GM12878 (cell line): ENCODE results near the gene ARHGEF37. TPM values are rescaled to one million over a fixed set of nuclear protein-coding genes. Genes with fewer than 3 reads are reported as not detected.

Source experiments
- ATAC-seq: fragments of 200-7000 bp; cut with Tn5 transposase; 3 replicates; pipeline ENCODE4 v1.9.1; 2020; ENCODE audit warnings: mild to moderate bottlenecking, moderate library complexity
- BruUV-seq: library from RNA; stranded (reverse); fragments of 400-500 nt; replicated peaks from 2 replicates; lab custom pipeline; 2021; lab: Mats Ljungman, UMichigan
- CTCF ChIA-PET: fragments of 300-600 bp; sonication (Branson Sonifier 250); formaldehyde crosslinking; extraction: SDS; loops from one replicate; lab custom pipeline; 2021; ENCODE audit warnings: inconsistent platforms; lab: Yijun Ruan, JAX
- POLR2A ChIA-PET: fragments of 350-600 bp; formaldehyde crosslinking; extraction: SDS; loops from one replicate; lab custom pipeline; 2021; ENCODE audit warnings: inconsistent platforms; lab: Charles Lee
- RAD21 ChIA-PET: fragments of 300-600 bp; sonication (Branson Sonifier 250); formaldehyde crosslinking; loops from one replicate; lab custom pipeline; 2023; ENCODE audit warnings: antibody characterized with exemption; ENCODE audit not compliant: unreplicated experiment; lab: Charles Lee
- SMC1A ChIA-PET: fragments of 300-600 bp; sonication (Branson Sonifier 250); formaldehyde crosslinking; loops from one replicate; lab custom pipeline; 2023; ENCODE audit not compliant: unreplicated experiment, uncharacterized antibody; lab: Charles Lee
- DNase-seq: peaks from one replicate; pipeline ENCODE4 v3.0.0-alpha.2; 2011; ENCODE audit warnings: low read depth, low spot score
- FAIRE-seq: peaks from 3 replicates; lab custom pipeline; 2011; peaks lifted over from hg19 to GRCh38; lab: Jason Lieb, UNC
- H2AFZ ChIP-seq: 2 replicates; pipeline ENCODE4 v1.6.0; 2011; ENCODE audit warnings: low read depth, low read length, control low read depth; ENCODE audit not compliant: control insufficient read depth
- H3K27ac ChIP-seq: 2 replicates; pipeline ENCODE4 v1.5.1; 2011; ENCODE audit warnings: control low read depth; ENCODE audit not compliant: control insufficient read depth, insufficient read depth
- H3K27me3 ChIP-seq, 2 experiments: replicated peaks in 1 of 2; 2 replicates each; pipeline versions ENCODE4 v1.6.0 to v1.6.1; 2011; ENCODE audit warnings: low read length in 1 of 2; ENCODE audit not compliant: control insufficient read depth in 2 of 2, insufficient read depth in 2 of 2
- H3K36me3 ChIP-seq, 2 experiments: 2 replicates each; pipeline ENCODE4 v1.5.1; 2011; ENCODE audit warnings: low read length in 1 of 2; ENCODE audit not compliant: control insufficient read depth in 2 of 2, insufficient read depth in 2 of 2
- H3K4me1 ChIP-seq: 2 replicates; pipeline ENCODE4 v1.6.1; 2011; ENCODE audit warnings: mild to moderate bottlenecking, low read length, moderate library complexity, mixed read lengths; ENCODE audit not compliant: control insufficient read depth, insufficient read depth
- H3K4me2 ChIP-seq: 2 replicates; pipeline ENCODE4 v1.6.0; 2011; ENCODE audit warnings: control low read depth; ENCODE audit not compliant: control insufficient read depth, insufficient read depth
- H3K4me3 ChIP-seq: fragments of 200-600 bp; sonication (generic); 2 replicates; pipeline ENCODE4 v1.5.1; 2016
- H3K79me2 ChIP-seq: 2 replicates; pipeline ENCODE4 v1.6.0; 2011; ENCODE audit warnings: low read length; ENCODE audit not compliant: control insufficient read depth, insufficient read depth
- H3K9ac ChIP-seq: 2 replicates; pipeline ENCODE4 v1.8.0; 2011; ENCODE audit warnings: low read length, control low read depth, mixed read lengths; ENCODE audit not compliant: control insufficient read depth, insufficient read depth
- H3K9me3 ChIP-seq: replicated peaks from 3 replicates; pipeline ENCODE4 v1.5.1; 2011; ENCODE audit warnings: mild to moderate bottlenecking, low read length; ENCODE audit not compliant: control insufficient read depth, insufficient read depth
- H4K20me1 ChIP-seq: 2 replicates; pipeline ENCODE4 v1.6.0; 2011; ENCODE audit not compliant: control insufficient read depth, insufficient read depth
- ASH2L ChIP-seq: fragments of 300-600, 200-600 bp; sonication (generic); IDR thresholded peaks from 2 replicates; pipeline ENCODE4 v1.6.1; 2017; ENCODE audit warnings: low read depth, mild to moderate bottlenecking, borderline replicate concordance
- CEBPB ChIP-seq, 2 experiments: fragments of 150-350 bp in 1 of 2; IDR thresholded peaks; 2 replicates each; pipeline ENCODE4 v1.6.1; 2012 to 2014; ENCODE audit warnings: low read depth in 2 of 2, low read length in 2 of 2, borderline replicate concordance in 1 of 2, inconsistent platforms in 1 of 2
- CHD4 ChIP-seq: fragments of 200-600 bp; sonication (generic); IDR thresholded peaks from 2 replicates; pipeline ENCODE4 v1.6.1; 2016; ENCODE audit warnings: mild to moderate bottlenecking
- FOXK2 ChIP-seq: fragments of 450-650 bp; IDR thresholded peaks from 2 replicates; pipeline ENCODE4 v1.6.1; 2017; ENCODE audit warnings: mild to moderate bottlenecking, moderate library complexity
- FOXM1 ChIP-seq: IDR thresholded peaks from 2 replicates; pipeline ENCODE4 v1.6.1; 2012; ENCODE audit warnings: low read depth, mild to moderate bottlenecking, inconsistent platforms, low read length, moderate library complexity
- IKZF1 ChIP-seq: fragments of 450-650 bp; conservative IDR thresholded peaks from 2 replicates; pipeline ENCODE4 v1.6.1; 2017; ENCODE audit warnings: antibody characterized with exemption, mild to moderate bottlenecking
- NFYA ChIP-seq: IDR thresholded peaks from 2 replicates; pipeline ENCODE4 v1.6.1; 2011; ENCODE audit warnings: low read depth, mild to moderate bottlenecking, low read length, improper control_type of control experiment, borderline replicate concordance
- POLR2AphosphoS5 ChIP-seq: IDR thresholded peaks from 2 replicates; pipeline ENCODE4 v1.6.1; 2011; ENCODE audit warnings: mild to moderate bottlenecking, low read length, inconsistent platforms
- POU2F2 ChIP-seq: IDR thresholded peaks from 3 replicates; pipeline ENCODE4 v1.6.1; 2011; ENCODE audit warnings: low read depth, mild to moderate bottlenecking, low read length, borderline replicate concordance
- ZSCAN29 ChIP-seq: fragments of 450-650 bp; IDR thresholded peaks from 2 replicates; pipeline ENCODE4 v1.6.1; 2017; ENCODE audit warnings: mild to moderate bottlenecking, moderate library complexity
- WGBS: methylation state at CpG from one replicate; pipeline ENCODE4 v1.1.6; 2016; ENCODE audit warnings: low lambda C conversion rate; ENCODE audit not compliant: insufficient replicate concordance, insufficient coverage; ENCODE audit errors: missing lambda C conversion rate; 5-methylcytosine and 5-hydroxymethylcytosine counted together
- in situ Hi-C: fragments of 300-500 bp; cut with MboI; formaldehyde crosslinking; loops from 9 replicates; pipeline ENCODE4 v1.14.3; 2018; ENCODE audit warnings: mixed read lengths
- intact Hi-C: fragments of 100-400 bp; cut with micrococcal nuclease; formaldehyde crosslinking; loops from one replicate; pipeline ENCODE4 v1.14.2; 2022; ENCODE audit not compliant: unreplicated experiment
- polyA plus RNA-seq, 11 experiments: library from polyadenylated mRNA; depleted of rRNA in 4 of 11; unstranded in 6 of 11; stranded (reverse) in 5 of 11; fragments of >200 nt; fragmentation: Nextera tagmentation in 4 of 11; fragmentation: Illumina TruSeq in 1 of 11; extraction: Ambion mirVana in 4 of 11; extraction: Trizol in 1 of 11; gene quantifications; 1 replicate in 1 of 11; 2 replicates in 10 of 11; pipeline versions ENCODE4 v1.2.1 to v1.2.3, GENCODE V29; 2011 to 2016; ENCODE audit warnings: inconsistent platforms in 2 of 11, missing spikeins in 2 of 11, low read depth in 1 of 11
- total RNA-seq, 4 experiments: library from RNA; depleted of rRNA in 3 of 4; stranded (reverse); fragments of >200 nt in 3 of 4; fragmentation: Illumina TruSeq in 1 of 4; extraction: Trizol in 1 of 4; gene quantifications; 2 replicates each; pipeline versions ENCODE4 v1.2.1 to v1.2.3, GENCODE V29; 2013 to 2021
- TF ChIP-seq, protein P1 (sequence below): fragments of 450-650 bp; IDR thresholded peaks from 2 replicates; pipeline ENCODE4 v1.6.1; 2016; ENCODE audit warnings: mild to moderate bottlenecking
- TF ChIP-seq, protein P2 (sequence below): fragments of 450-650 bp; IDR thresholded peaks from 2 replicates; pipeline ENCODE4 v1.6.1; 2017; ENCODE audit warnings: mild to moderate bottlenecking
- TF ChIP-seq, protein P3 (sequence below): fragments of 450-650 bp; conservative IDR thresholded peaks from 2 replicates; pipeline ENCODE4 v1.6.1; 2017; ENCODE audit warnings: mild to moderate bottlenecking, moderate library complexity

ARHGEF37 gene
- total and polyA plus RNA-seq, 10 of the 15 experiments (the other 5 are each of a cell fraction or from before 2014, with no cell fraction given): 0.16 to 1.1 (median 0.63) TPM

DNA sequence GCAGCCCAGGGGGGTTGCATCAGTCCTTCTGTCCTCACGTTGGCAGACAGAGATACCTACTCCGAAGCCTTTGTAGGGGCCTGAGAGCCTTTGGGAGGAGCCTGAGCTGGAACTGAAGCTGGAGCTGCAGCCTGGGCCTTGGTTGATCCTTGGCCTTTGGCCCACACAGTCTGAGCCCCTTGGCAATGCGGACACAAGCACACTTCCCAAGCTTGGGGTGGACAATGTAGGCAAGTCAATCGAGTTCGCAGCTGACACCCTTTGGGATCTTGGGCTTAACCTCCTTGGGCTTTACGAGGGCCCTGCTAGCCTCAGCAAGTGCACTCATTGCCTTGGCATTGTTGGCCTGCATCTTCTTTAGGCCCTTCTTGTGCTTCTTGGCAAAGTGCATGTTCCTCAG is 36.0 kb upstream of the ARHGEF37 start:
- H3K27me3 ChIP-seq: no peaks in the 10 kb centered on the region
- peaks cover 8 to 11% of the 10 kb centered on the region in 2 experiments for H3K36me3 ChIP-seq
- intact Hi-C loops (no loop called here), in situ Hi-C loops (no loop called here)
- H4K20me1 ChIP-seq: no peaks in the 10 kb centered on the region
- no peaks in the 10 kb centered on the region; the same call in 1 of the 2 replicates for H3K4me1 ChIP-seq
- FAIRE-seq (no peak), DNase-seq (no peak), ATAC-seq (no peak)
- no peaks in the 10 kb centered on the region for H3K9me3 ChIP-seq
- CTCF ChIA-PET: interaction anchor here (1.3 kb wide), 1 partner anchor 20 kb away, joined by 3 read pairs; no protein-coding TSS in a partner anchor
- H3K9ac ChIP-seq: no peak overlapping the region
- RAD21 ChIA-PET: no interaction called here
- 81% methylated on average over 6 of the region's 6 CpGs for WGBS
- H3K27ac ChIP-seq: no peak overlapping the region
- no TSS peak for BruUV-seq
- H3K4me3 ChIP-seq: no peak overlapping the region
- SMC1A ChIA-PET: interaction anchor here (1.8 kb wide), 1 partner anchor 42 kb away, joined by 4 read pairs; no protein-coding TSS in a partner anchor
- no peak for TF ChIP-seq ASH2L
- peak; percentile 62; the same call in 1 of the 2 replicates for TF ChIP-seq POLR2AphosphoS5
- POLR2A ChIA-PET: interaction anchor here (0.6 to 1.3 kb wide), 2 partner anchors 9 to 29 kb away, joined by 3 to 4 read pairs; no protein-coding TSS in a partner anchor
- H2AFZ ChIP-seq: no peak overlapping the region
- H3K4me2 ChIP-seq: no peak overlapping the region
- H3K79me2 ChIP-seq: peaks cover 89% of the 10 kb centered on the region

DNA sequence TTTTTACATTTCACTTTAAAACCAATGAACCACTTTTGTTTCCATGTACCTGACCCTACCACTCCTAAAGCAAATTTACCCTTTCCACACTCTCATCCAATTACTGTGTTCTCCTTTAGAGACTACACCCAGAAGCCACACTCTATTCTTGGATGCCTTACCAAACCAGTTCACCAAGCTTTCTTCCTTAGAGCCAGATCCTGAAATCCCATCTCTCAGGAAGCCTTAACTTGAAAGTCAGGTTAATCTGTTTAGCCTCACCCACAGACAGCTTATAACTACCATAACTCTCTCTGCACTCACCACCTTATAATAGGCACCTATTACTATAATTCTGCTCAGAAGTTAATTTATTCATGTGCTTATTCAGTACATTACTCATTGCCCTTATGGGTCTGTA is 34.3 kb upstream of the ARHGEF37 start:
- no peak overlapping the region for H3K9ac ChIP-seq
- H4K20me1 ChIP-seq: no peaks in the 10 kb centered on the region
- no TSS peak for BruUV-seq
- H3K4me1 ChIP-seq: no peaks in the 10 kb centered on the region; the same call in 1 of the 2 replicates
- POLR2A ChIA-PET: interaction anchor here (0.7 kb wide), 1 partner anchor 44 kb away, joined by 3 read pairs; no protein-coding TSS in a partner anchor
- ATAC-seq: no peak
- in situ Hi-C loops (no loop called here), intact Hi-C loops (no loop called here)
- FAIRE-seq: no peak
- no peak overlapping the region for H3K27ac ChIP-seq
- RAD21 ChIA-PET: no interaction called here
- SMC1A ChIA-PET: interaction anchor here (1.0 to 1.6 kb wide), 4 partner anchors 18 to 71 kb away, joined by 3 to 4 read pairs (median 4); no protein-coding TSS in a partner anchor
- H3K36me3 ChIP-seq: peaks cover 8 to 9% of the 10 kb centered on the region in 2 experiments
- no peaks in the 10 kb centered on the region for H3K27me3 ChIP-seq
- no peak overlapping the region for H3K4me2 ChIP-seq
- H3K79me2 ChIP-seq: peaks cover 89% of the 10 kb centered on the region
- CTCF ChIA-PET: interaction anchor here (0.8 to 1.3 kb wide), 2 partner anchors 19 to 71 kb away, joined by 3 to 5 read pairs; no protein-coding TSS in a partner anchor
- no peak overlapping the region for H2AFZ ChIP-seq
- H3K4me3 ChIP-seq: 0 out of 2 replicates have a peak overlapping the region, but pooled peaks have one; percentile 82
- DNase-seq: no peak
- no peaks in the 10 kb centered on the region for H3K9me3 ChIP-seq
- TF ChIP-seq CHD4 (no peak), FOXK2 (no peak), IKZF1 (no peak), NFYA (no peak), ZSCAN29 (no peak), POU2F2 (no peak), FOXM1 (no peak), CEBPB (IDR thresholded peaks at IDR 0.05; ENCODE audit: borderline replicate concordance in 1 of 2, low read depth in 2 of 2, low read length in 2 of 2) (no peak)
- TF ChIP-seq, protein P1, sequence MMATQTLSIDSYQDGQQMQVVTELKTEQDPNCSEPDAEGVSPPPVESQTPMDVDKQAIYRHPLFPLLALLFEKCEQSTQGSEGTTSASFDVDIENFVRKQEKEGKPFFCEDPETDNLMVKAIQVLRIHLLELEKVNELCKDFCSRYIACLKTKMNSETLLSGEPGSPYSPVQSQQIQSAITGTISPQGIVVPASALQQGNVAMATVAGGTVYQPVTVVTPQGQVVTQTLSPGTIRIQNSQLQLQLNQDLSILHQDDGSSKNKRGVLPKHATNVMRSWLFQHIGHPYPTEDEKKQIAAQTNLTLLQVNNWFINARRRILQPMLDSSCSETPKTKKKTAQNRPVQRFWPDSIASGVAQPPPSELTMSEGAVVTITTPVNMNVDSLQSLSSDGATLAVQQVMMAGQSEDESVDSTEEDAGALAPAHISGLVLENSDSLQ: no peak
- TF ChIP-seq, protein P2, sequence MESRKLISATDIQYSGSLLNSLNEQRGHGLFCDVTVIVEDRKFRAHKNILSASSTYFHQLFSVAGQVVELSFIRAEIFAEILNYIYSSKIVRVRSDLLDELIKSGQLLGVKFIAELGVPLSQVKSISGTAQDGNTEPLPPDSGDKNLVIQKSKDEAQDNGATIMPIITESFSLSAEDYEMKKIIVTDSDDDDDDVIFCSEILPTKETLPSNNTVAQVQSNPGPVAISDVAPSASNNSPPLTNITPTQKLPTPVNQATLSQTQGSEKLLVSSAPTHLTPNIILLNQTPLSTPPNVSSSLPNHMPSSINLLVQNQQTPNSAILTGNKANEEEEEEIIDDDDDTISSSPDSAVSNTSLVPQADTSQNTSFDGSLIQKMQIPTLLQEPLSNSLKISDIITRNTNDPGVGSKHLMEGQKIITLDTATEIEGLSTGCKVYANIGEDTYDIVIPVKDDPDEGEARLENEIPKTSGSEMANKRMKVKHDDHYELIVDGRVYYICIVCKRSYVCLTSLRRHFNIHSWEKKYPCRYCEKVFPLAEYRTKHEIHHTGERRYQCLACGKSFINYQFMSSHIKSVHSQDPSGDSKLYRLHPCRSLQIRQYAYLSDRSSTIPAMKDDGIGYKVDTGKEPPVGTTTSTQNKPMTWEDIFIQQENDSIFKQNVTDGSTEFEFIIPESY: no peak
- TF ChIP-seq, protein P3, sequence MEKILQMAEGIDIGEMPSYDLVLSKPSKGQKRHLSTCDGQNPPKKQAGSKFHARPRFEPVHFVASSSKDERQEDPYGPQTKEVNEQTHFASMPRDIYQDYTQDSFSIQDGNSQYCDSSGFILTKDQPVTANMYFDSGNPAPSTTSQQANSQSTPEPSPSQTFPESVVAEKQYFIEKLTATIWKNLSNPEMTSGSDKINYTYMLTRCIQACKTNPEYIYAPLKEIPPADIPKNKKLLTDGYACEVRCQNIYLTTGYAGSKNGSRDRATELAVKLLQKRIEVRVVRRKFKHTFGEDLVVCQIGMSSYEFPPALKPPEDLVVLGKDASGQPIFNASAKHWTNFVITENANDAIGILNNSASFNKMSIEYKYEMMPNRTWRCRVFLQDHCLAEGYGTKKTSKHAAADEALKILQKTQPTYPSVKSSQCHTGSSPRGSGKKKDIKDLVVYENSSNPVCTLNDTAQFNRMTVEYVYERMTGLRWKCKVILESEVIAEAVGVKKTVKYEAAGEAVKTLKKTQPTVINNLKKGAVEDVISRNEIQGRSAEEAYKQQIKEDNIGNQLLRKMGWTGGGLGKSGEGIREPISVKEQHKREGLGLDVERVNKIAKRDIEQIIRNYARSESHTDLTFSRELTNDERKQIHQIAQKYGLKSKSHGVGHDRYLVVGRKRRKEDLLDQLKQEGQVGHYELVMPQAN: no peak
